Osteoblast (primary cell): ENCODE measurements around the gene DPH2. TPM values are rescaled to one million over a fixed set of nuclear protein-coding genes. Genes with fewer than 3 reads are reported as not detected.

Source experiments
- DNase-seq: peaks from one replicate; pipeline ENCODE4 v3.0.0; 2011; ENCODE audit warnings: low spot score, mixed read lengths; ENCODE audit not compliant: insufficient read length; ENCODE audit errors: missing footprints
- H2AFZ ChIP-seq: 2 replicates; pipeline ENCODE4 v1.6.0; 2011; ENCODE audit warnings: mild to moderate bottlenecking, low read length
- H3K27ac ChIP-seq: 2 replicates; pipeline ENCODE4 v1.5.1; 2011; ENCODE audit warnings: mild to moderate bottlenecking, low read depth, low read length, moderate library complexity
- H3K27me3 ChIP-seq: 2 replicates; pipeline ENCODE4 v1.6.0; 2012; ENCODE audit warnings: mild to moderate bottlenecking, control low read depth, inconsistent platforms, low read length, moderate library complexity; ENCODE audit not compliant: insufficient read depth
- H3K36me3 ChIP-seq: 2 replicates; pipeline ENCODE4 v1.5.1; 2011; ENCODE audit warnings: mild to moderate bottlenecking, low read length, control low read depth, moderate library complexity; ENCODE audit not compliant: insufficient read depth
- H3K4me1 ChIP-seq: 2 replicates; pipeline ENCODE4 v1.5.1; 2011; ENCODE audit warnings: mild to moderate bottlenecking, low read length, control low read depth, moderate library complexity; ENCODE audit not compliant: insufficient read depth
- H3K4me2 ChIP-seq: 2 replicates; pipeline ENCODE4 v1.6.0; 2011; ENCODE audit warnings: mild to moderate bottlenecking, low read length; ENCODE audit not compliant: insufficient read depth
- H3K4me3 ChIP-seq: fragments of 200-600 bp; sonication (generic); 3 replicates; pipeline ENCODE4 v1.5.1; 2012; ENCODE audit warnings: mild to moderate bottlenecking, low read length, inconsistent platforms; ENCODE audit not compliant: insufficient read depth
- H3K79me2 ChIP-seq: 2 replicates; pipeline ENCODE4 v1.6.0; 2012; ENCODE audit warnings: mild to moderate bottlenecking, low read length, control low read depth, inconsistent platforms; ENCODE audit not compliant: insufficient read depth
- H3K9me3 ChIP-seq: 2 replicates; pipeline ENCODE4 v1.5.1; 2011; ENCODE audit warnings: low read depth, low read length, control low read depth
- H4K20me1 ChIP-seq: 2 replicates; pipeline ENCODE4 v1.6.0; 2012; ENCODE audit warnings: mild to moderate bottlenecking, low read length, control low read depth; ENCODE audit not compliant: insufficient read depth
- CTCF ChIP-seq: IDR thresholded peaks from 2 replicates; pipeline ENCODE4 v1.5.1; 2011; ENCODE audit warnings: mild to moderate bottlenecking, low read depth, low read length, moderate library complexity; ENCODE audit errors: extremely low read depth
- total RNA-seq: library from RNA; depleted of rRNA; stranded (reverse); fragments of >200 nt; gene quantifications from 2 replicates; pipeline ENCODE4 v1.2.3, GENCODE V29; 2012

The DPH2 gene
- total RNA-seq, 1 donor = 15.6 TPM

GRCh38 chr1:43991476-43992231, 21.8 kb downstream of the DPH2 start, which contains the start of gene CCDC24:
TSS of gene CCDC24 (plus strand) at chr1:43991599. CDS start at chr1:43991879, 280 bp downstream.
- Histone ChIP-seq H3K27me3 (no peaks in the 10 kb centered on the region), H2AFZ (peak within 1 kb of the TSS; percentile 71), H3K4me2 (peak within 1 kb of the TSS; percentile 89), H3K79me2 (no peaks in the 10 kb centered on the region), H3K27ac (peak within 1 kb of the TSS; percentile 80), H4K20me1 (no peaks in the 10 kb centered on the region), H3K4me1 (peaks cover 11% of the 10 kb centered on the region), H3K36me3 (no peaks in the 10 kb centered on the region), H3K4me3 (peak within 1 kb of the TSS; percentile 82), H3K9me3 (no peaks in the 10 kb centered on the region)
- DNase-seq = peak; percentile 99
- no peak for TF ChIP-seq CTCF

DNA sequence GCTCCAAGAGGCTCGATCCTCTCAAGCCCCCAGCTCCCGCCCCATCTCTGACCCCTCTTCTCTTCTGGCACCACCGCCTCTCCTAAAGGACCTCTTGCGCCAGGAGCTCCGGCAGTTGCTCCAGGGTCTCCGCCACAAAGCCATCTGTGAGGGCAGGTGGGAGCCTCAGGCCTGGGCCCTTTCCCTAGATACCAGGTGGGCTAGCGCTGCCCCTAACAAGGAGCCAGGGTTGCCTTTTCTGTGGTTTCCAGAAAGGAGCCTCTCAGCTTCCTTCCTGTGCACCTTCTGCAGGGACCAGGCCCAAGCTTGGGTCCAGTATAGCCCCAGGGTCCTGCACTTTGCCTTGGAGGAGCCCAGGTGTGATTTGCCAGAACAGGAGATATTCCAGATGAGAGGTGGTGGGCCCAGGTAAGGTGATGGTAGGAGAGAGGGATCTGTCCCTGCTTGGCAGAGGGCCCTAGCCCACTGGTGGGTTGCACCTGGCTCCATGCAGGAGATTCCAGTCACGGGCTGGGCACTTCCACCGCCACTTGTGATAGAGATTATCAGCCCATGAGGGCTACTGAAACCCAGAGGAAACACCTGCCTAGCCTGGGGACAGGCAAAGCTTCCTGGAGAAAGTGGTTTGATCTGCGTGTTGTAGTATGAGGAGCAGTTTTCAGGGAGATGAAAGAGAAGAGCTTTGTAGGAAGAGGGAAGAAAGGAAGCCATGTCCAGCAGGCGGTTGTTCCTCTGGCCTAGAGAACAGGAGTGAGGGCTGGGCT, 22.6 kb downstream of the DPH2 start:
- H2AFZ ChIP-seq = peak overlapping the region; percentile 29
- peak overlapping the region; percentile 89 for H3K4me2 ChIP-seq
- no peak for TF ChIP-seq CTCF
- H4K20me1 ChIP-seq = no peaks in the 10 kb centered on the region
- H3K36me3 ChIP-seq = no peaks in the 10 kb centered on the region
- no peak overlapping the region for H3K27ac ChIP-seq
- H3K4me1 ChIP-seq = peaks cover 11% of the 10 kb centered on the region
- peak overlapping the region; percentile 82 for H3K4me3 ChIP-seq
- no peaks in the 10 kb centered on the region for H3K79me2 ChIP-seq
- H3K9me3 ChIP-seq = no peaks in the 10 kb centered on the region
- H3K27me3 ChIP-seq = no peaks in the 10 kb centered on the region
- DNase-seq = no peak

- no peak overlapping the region for H3K4me2 ChIP-seq
- H3K36me3 ChIP-seq = no peaks in the 10 kb centered on the region
- H3K4me1 ChIP-seq = peaks cover 11% of the 10 kb centered on the region
- TF ChIP-seq CTCF = no peak
- H4K20me1 ChIP-seq = no peaks in the 10 kb centered on the region
- no peaks in the 10 kb centered on the region for H3K9me3 ChIP-seq
- H3K27me3 ChIP-seq = no peaks in the 10 kb centered on the region
- no peak overlapping the region for H2AFZ ChIP-seq
- H3K27ac ChIP-seq = no peak overlapping the region
- no peak for DNase-seq
- no peaks in the 10 kb centered on the region for H3K79me2 ChIP-seq
- no peak overlapping the region for H3K4me3 ChIP-seq
These were observed 23.6 kb downstream of the DPH2 start for GRCh38 chr1:43993206-43993914.
